DMS 273 treated with DMSO at 0.1 percent for 48 hours (cell line): ENCODE measurements around the gene CXXC1.
A peak's percentile ranks its signal among the peaks of the same experiment; 100 is the strongest.
"Not testable (repeated sequence)": the region's sequence is repeated elsewhere in the genome, so short reads cannot be mapped to it uniquely, and the experiment has no call there.

Experiments
- DNase-seq: peaks from one replicate; lab custom pipeline; 2025; lab: John Stamatoyannopoulos, UW

The CXXC1 gene

GRCh38 chr18:50297621-50298442, 10.3 kb upstream of the CXXC1 start:
- peak; percentile 6 for DNase-seq

GRCh38 chr18:50293039-50293438, 5.5 kb upstream of the CXXC1 start:
- DNase-seq = no peak

- no peak for DNase-seq
Measured at GRCh38 chr18:50289108-50289443, 1.6 kb upstream of the CXXC1 start.

- not testable (repeated sequence) for DNase-seq
Measured at GRCh38 chr18:50288348-50289107, 1.0 kb upstream of the CXXC1 start.

- no peak for DNase-seq
Measured at GRCh38 chr18:50287028-50287440, 458 bp downstream of the CXXC1 start.

- DNase-seq = no peak
Measured at GRCh38 chr18:50286391-50287027, 983 bp downstream of the CXXC1 start.

- DNase-seq = no peak
Measured at GRCh38 chr18:50285631-50286321, 1.7 kb downstream of the CXXC1 start.

GRCh38 chr18:50285071-50285470, 2.4 kb downstream of the CXXC1 start:
- no peak for DNase-seq

GRCh38 chr18:50284255-50284885, 3.1 kb downstream of the CXXC1 start:
- DNase-seq = no peak

- no peak for DNase-seq
Measured at GRCh38 chr18:50283469-50284209, 3.9 kb downstream of the CXXC1 start.

GRCh38 chr18:50282521-50283335, 4.8 kb downstream of the CXXC1 start:
- DNase-seq = no peak

- no peak for DNase-seq
Measured at GRCh38 chr18:50281972-50282520, 5.4 kb downstream of the CXXC1 start.

- DNase-seq = peak; percentile 92
Measured at GRCh38 chr18:50281295-50281971, 6.1 kb downstream of the CXXC1 start, which contains the start of gene MBD1. Gene MBD1 (minus strand): TSS chr18:50281523. CDS start chr18:50279992, 1,531 bp downstream.

GRCh38 chr18:50280707-50281294, 6.7 kb downstream of the CXXC1 start:
- no peak for DNase-seq

- DNase-seq = no peak
Measured at GRCh38 chr18:50279752-50280151, 7.7 kb downstream of the CXXC1 start.

- no peak for DNase-seq
Measured at GRCh38 chr18:50277942-50278341, 9.6 kb downstream of the CXXC1 start.

GRCh38 chr18:50276452-50276851, 11.0 kb downstream of the CXXC1 start:
- DNase-seq = no peak

- DNase-seq = no peak
Measured at GRCh38 chr18:50275503-50276036, 11.9 kb downstream of the CXXC1 start.

GRCh38 chr18:50274941-50275340, 12.6 kb downstream of the CXXC1 start:
- no peak for DNase-seq
